ENCODE data around the gene KCNJ13.
"Not testable (repeated sequence)": the region's sequence is repeated elsewhere in the genome, so short reads cannot be mapped to it uniquely, and the experiment has no call there.

KCNJ13 gene

DNA sequence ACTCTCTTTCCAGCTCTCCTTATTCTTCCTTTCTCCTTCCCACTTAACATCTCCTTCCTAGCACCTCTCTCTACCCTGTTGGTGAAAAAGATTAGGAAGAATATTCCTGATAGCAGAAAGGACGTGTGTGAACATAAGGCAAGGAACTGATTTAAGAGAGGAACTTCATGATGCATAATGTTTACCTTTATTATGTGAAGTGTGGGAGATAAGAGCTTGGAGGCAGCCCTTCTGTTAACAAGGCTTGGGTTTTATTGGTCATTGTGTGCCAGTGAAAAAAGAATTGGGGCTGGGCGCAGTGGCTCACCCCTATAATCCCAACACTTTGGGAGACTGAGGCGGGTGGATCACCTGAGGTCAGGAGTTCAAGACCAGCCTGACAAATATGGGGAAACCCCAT is 34.4 kb downstream of the KCNJ13 start:
- H3K27ac ChIP-seq (ENCODE audit: low read depth, low read length), result no peak overlapping the region
- no peaks in the 10 kb centered on the region for H3K9me3 ChIP-seq (ENCODE audit: control insufficient read depth in 1 of 2, low read length in 2 of 2)
- H3K4me1 ChIP-seq (ENCODE audit: control insufficient read depth in 1 of 2, insufficient read depth in 2 of 2, low read length in 2 of 2), result no peaks in the 10 kb centered on the region
- H3K9ac ChIP-seq (ENCODE audit: low read depth in 1 of 2, low read length in 2 of 2), result no peak overlapping the region
- H3K27me3 ChIP-seq (ENCODE audit: control insufficient read depth in 1 of 2, insufficient read depth in 2 of 2, low read length in 2 of 2), result no peaks in the 10 kb centered on the region
- H3K36me3 ChIP-seq (ENCODE audit: control insufficient read depth in 1 of 2, insufficient read depth in 2 of 2, low read length in 2 of 2), result peaks cover 6 to 28% of the 10 kb centered on the region in 2 donors
- no peak overlapping the region for H3K4me3 ChIP-seq (ENCODE audit: low read depth in 1 of 2, low read length in 2 of 2)

- H3K36me3 ChIP-seq (ENCODE audit: control insufficient read depth in 1 of 2, insufficient read depth in 2 of 2, low read length in 2 of 2), result peaks cover 6 to 30% of the 10 kb centered on the region in 2 donors
- no peak overlapping the region for H3K9ac ChIP-seq (ENCODE audit: low read depth in 1 of 2, low read length in 2 of 2)
- H3K27me3 ChIP-seq (ENCODE audit: control insufficient read depth in 1 of 2, insufficient read depth in 2 of 2, low read length in 2 of 2), result no peaks in the 10 kb centered on the region
- H3K9me3 ChIP-seq (ENCODE audit: control insufficient read depth in 1 of 2, low read length in 2 of 2), result no peaks in the 10 kb centered on the region
- no peak overlapping the region for H3K27ac ChIP-seq (ENCODE audit: low read depth, low read length)
- H3K4me3 ChIP-seq (ENCODE audit: low read depth in 1 of 2, low read length in 2 of 2), result no peak overlapping the region
- H3K4me1 ChIP-seq (ENCODE audit: control insufficient read depth in 1 of 2, insufficient read depth in 2 of 2, low read length in 2 of 2), result no peaks in the 10 kb centered on the region
Measured at GRCh38 chr2:232741294-232741693, 35.1 kb downstream of the KCNJ13 start.

DNA sequence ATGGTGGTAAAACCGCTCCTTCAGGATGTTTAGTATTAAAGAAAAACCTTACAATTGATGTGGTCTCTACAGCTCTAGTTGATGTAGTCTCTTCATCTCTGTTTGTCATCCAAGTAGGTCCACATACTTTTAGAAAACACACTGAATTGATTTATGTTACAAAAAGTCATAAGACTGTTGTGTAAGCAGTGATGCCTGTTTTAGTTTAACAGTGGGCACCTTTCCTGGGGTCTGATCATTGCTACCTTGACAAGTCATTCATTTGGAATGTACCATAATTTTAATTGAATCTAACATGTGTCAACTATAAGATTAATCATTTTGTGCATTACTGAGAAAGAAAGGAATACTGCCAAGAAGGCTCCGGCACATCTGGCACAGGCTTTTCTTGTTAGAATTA is 44.9 kb downstream of the KCNJ13 start:
- Histone ChIP-seq H3K27ac (ENCODE audit: low read depth, low read length) (no peak overlapping the region), H3K36me3 (ENCODE audit: control insufficient read depth in 1 of 2, insufficient read depth in 2 of 2, low read length in 2 of 2) (peaks cover 12 to 28% of the 10 kb centered on the region in 2 donors), H3K4me3 (ENCODE audit: low read depth in 1 of 2, low read length in 2 of 2) (no peak overlapping the region)

DNA sequence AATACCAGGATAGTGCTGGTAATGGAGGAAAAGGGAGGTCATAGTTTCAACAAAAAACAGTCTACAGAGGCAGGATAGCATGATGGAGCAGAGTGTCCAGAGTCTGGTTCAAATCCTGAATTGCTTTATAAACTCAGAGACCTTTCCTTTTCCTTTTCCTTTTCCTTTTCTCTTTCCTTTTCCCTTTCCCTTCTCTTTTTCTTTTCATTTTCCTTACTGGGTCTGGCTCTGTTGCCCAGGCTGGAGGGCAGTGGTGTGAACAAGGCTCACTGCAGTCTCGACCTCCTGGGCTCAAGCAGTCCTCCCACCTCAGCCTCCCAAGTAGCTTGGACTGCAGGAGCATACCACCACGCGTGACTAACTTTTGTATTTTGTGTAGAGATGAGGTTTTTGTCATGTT is 47.6 kb downstream of the KCNJ13 start:
- peaks cover 12 to 35% of the 10 kb centered on the region in 2 donors for H3K36me3 ChIP-seq (ENCODE audit: control insufficient read depth in 1 of 2, insufficient read depth in 2 of 2, low read length in 2 of 2)
- H3K27ac ChIP-seq (ENCODE audit: low read depth, low read length), result no peak overlapping the region
- no peak overlapping the region for H3K9ac ChIP-seq (ENCODE audit: low read depth in 1 of 2, low read length in 2 of 2)

More for the DNA sequence above, 44.9 kb downstream of the KCNJ13 start:
- H3K9me3 ChIP-seq (ENCODE audit: control insufficient read depth in 1 of 2, low read length in 2 of 2), result no peaks in the 10 kb centered on the region
- no peaks in the 10 kb centered on the region for H3K4me1 ChIP-seq (ENCODE audit: control insufficient read depth in 1 of 2, insufficient read depth in 2 of 2, low read length in 2 of 2)
- H3K9ac ChIP-seq (ENCODE audit: low read depth in 1 of 2, low read length in 2 of 2), result no peak overlapping the region
- H3K27me3 ChIP-seq (ENCODE audit: control insufficient read depth in 1 of 2, insufficient read depth in 2 of 2, low read length in 2 of 2), result no peaks in the 10 kb centered on the region

DNA sequence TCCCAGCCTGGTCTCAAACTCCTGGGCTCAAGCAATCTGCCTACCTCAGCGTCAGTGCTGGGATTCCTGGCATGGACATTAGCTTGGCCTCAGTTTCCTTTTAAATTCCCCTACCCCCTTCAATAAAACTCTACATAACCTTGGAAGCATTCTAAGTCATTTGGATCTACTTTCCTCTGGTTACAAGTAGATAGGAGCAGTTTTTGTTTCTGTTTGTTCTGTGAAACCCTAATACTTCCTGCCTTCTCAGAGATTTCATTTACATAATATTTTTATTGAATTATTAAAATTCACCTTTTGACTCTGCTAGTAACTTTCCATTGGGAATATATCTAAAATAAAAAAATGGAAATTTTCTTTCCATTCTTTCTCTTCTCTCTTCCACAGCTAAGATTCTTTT is 53.3 kb downstream of the KCNJ13 start:
- H3K36me3 ChIP-seq (ENCODE audit: control insufficient read depth in 1 of 2, insufficient read depth in 2 of 2, low read length in 2 of 2), result peaks cover 0 to 39% of the 10 kb centered on the region in 2 donors
- no peaks in the 10 kb centered on the region for H3K27me3 ChIP-seq (ENCODE audit: control insufficient read depth in 1 of 2, insufficient read depth in 2 of 2, low read length in 2 of 2)
- H3K4me3 ChIP-seq (ENCODE audit: low read depth in 1 of 2, low read length in 2 of 2), result no peak overlapping the region
- no peak overlapping the region for H3K27ac ChIP-seq (ENCODE audit: low read depth, low read length)
- no peak overlapping the region for H3K9ac ChIP-seq (ENCODE audit: low read depth in 1 of 2, low read length in 2 of 2)
- H3K9me3 ChIP-seq (ENCODE audit: control insufficient read depth in 1 of 2, low read length in 2 of 2), result no peaks in the 10 kb centered on the region
- H3K4me1 ChIP-seq (ENCODE audit: control insufficient read depth in 1 of 2, insufficient read depth in 2 of 2, low read length in 2 of 2), result no peaks in the 10 kb centered on the region

More for the DNA sequence above, 47.6 kb downstream of the KCNJ13 start:
- Histone ChIP-seq H3K4me3 (ENCODE audit: low read depth in 1 of 2, low read length in 2 of 2) (no peak overlapping the region), H3K27me3 (ENCODE audit: control insufficient read depth in 1 of 2, insufficient read depth in 2 of 2, low read length in 2 of 2) (no peaks in the 10 kb centered on the region), H3K4me1 (ENCODE audit: control insufficient read depth in 1 of 2, insufficient read depth in 2 of 2, low read length in 2 of 2) (no peaks in the 10 kb centered on the region), H3K9me3 (ENCODE audit: control insufficient read depth in 1 of 2, low read length in 2 of 2) (no peaks in the 10 kb centered on the region)

DNA sequence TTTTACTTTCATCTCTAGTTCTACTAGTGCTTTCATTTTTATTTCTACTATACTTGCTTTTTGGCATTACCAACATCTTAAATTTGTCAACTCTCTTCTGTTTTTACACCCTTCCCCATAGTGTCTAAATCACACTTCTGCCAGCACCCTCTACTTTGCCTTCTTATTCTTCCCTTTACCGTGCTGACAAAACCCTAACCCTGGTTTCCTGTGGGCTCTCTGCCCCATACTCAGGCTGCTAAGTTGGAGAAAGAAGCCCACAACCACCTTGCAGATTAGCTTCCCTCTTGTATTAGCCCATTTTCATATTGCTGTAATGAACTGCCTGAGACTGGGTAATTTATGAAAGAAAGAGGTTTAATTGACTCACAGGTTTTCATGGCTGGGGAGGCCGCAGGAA is 54.5 kb downstream of the KCNJ13 start:
- H3K9me3 ChIP-seq (ENCODE audit: control insufficient read depth in 1 of 2, low read length in 2 of 2), result no peaks in the 10 kb centered on the region
- H3K36me3 ChIP-seq (ENCODE audit: control insufficient read depth in 1 of 2, insufficient read depth in 2 of 2, low read length in 2 of 2), result peaks cover 0 to 46% of the 10 kb centered on the region in 2 donors
- H3K4me3 ChIP-seq (ENCODE audit: low read depth in 1 of 2, low read length in 2 of 2), result no peak overlapping the region
- H3K4me1 ChIP-seq (ENCODE audit: control insufficient read depth in 1 of 2, insufficient read depth in 2 of 2, low read length in 2 of 2), result no peaks in the 10 kb centered on the region
- H3K9ac ChIP-seq (ENCODE audit: low read depth in 1 of 2, low read length in 2 of 2), result no peak overlapping the region
- no peaks in the 10 kb centered on the region for H3K27me3 ChIP-seq (ENCODE audit: control insufficient read depth in 1 of 2, insufficient read depth in 2 of 2, low read length in 2 of 2)
- no peak overlapping the region for H3K27ac ChIP-seq (ENCODE audit: low read depth, low read length)

DNA sequence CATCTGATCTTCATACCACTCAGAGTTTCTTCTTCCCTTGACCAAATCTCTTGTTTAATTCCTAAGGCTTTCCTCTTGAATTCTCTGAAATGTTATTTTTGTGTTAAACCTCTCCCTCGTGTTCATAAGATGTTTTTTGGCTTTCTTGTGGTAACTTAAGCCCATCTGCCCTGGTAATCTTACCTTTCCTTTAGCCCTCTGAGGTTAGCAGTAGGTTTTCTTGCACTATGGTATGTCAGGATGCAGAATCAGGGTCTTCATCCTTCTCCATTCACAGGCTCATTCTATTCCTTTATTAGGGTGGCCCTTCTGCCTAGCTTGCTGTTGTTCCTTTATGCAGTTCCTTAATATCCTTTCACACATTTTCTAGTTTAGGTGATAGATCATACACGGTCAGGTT is 55.1 kb downstream of the KCNJ13 start:
- H3K27me3 ChIP-seq (ENCODE audit: control insufficient read depth in 1 of 2, insufficient read depth in 2 of 2, low read length in 2 of 2), result no peaks in the 10 kb centered on the region
- H3K27ac ChIP-seq (ENCODE audit: low read depth, low read length), result no peak overlapping the region

GRCh38 chr2:232720056-232720455 is 56.3 kb downstream of the KCNJ13 start:
- H3K27ac ChIP-seq (ENCODE audit: low read depth, low read length); H3K4me1 ChIP-seq (ENCODE audit: control insufficient read depth in 1 of 2, insufficient read depth in 2 of 2, low read length in 2 of 2); H3K9ac ChIP-seq (ENCODE audit: low read depth in 1 of 2, low read length in 2 of 2); H3K9me3 ChIP-seq (ENCODE audit: control insufficient read depth in 1 of 2, low read length in 2 of 2); H3K4me3 ChIP-seq (ENCODE audit: low read depth in 1 of 2, low read length in 2 of 2); H3K27me3 ChIP-seq (ENCODE audit: control insufficient read depth in 1 of 2, insufficient read depth in 2 of 2, low read length in 2 of 2): not testable (repeated sequence)
- peaks cover 0 to 33% of the 10 kb centered on the region in 2 donors for H3K36me3 ChIP-seq (ENCODE audit: control insufficient read depth in 1 of 2, insufficient read depth in 2 of 2, low read length in 2 of 2)

More for the DNA sequence above, 55.1 kb downstream of the KCNJ13 start:
- H3K4me1 ChIP-seq (ENCODE audit: control insufficient read depth in 1 of 2, insufficient read depth in 2 of 2, low read length in 2 of 2), result no peaks in the 10 kb centered on the region
- H3K36me3 ChIP-seq (ENCODE audit: control insufficient read depth in 1 of 2, insufficient read depth in 2 of 2, low read length in 2 of 2), result peaks cover 0 to 43% of the 10 kb centered on the region in 2 donors
- H3K9ac ChIP-seq (ENCODE audit: low read depth in 1 of 2, low read length in 2 of 2), result no peak overlapping the region
- no peaks in the 10 kb centered on the region for H3K9me3 ChIP-seq (ENCODE audit: control insufficient read depth in 1 of 2, low read length in 2 of 2)
- H3K4me3 ChIP-seq (ENCODE audit: low read depth in 1 of 2, low read length in 2 of 2), result no peak overlapping the region

Measured in duodenal mucosa (tissue), 2 donors.